ENCODE results near the gene LMBRD2. TPM values are rescaled to one million over a fixed set of nuclear protein-coding genes. Genes with fewer than 3 reads are reported as not detected.

The LMBRD2 gene
- total and polyA plus RNA-seq, 2 experiments from 2014 or later = 7.0 to 14.5 TPM

DNA sequence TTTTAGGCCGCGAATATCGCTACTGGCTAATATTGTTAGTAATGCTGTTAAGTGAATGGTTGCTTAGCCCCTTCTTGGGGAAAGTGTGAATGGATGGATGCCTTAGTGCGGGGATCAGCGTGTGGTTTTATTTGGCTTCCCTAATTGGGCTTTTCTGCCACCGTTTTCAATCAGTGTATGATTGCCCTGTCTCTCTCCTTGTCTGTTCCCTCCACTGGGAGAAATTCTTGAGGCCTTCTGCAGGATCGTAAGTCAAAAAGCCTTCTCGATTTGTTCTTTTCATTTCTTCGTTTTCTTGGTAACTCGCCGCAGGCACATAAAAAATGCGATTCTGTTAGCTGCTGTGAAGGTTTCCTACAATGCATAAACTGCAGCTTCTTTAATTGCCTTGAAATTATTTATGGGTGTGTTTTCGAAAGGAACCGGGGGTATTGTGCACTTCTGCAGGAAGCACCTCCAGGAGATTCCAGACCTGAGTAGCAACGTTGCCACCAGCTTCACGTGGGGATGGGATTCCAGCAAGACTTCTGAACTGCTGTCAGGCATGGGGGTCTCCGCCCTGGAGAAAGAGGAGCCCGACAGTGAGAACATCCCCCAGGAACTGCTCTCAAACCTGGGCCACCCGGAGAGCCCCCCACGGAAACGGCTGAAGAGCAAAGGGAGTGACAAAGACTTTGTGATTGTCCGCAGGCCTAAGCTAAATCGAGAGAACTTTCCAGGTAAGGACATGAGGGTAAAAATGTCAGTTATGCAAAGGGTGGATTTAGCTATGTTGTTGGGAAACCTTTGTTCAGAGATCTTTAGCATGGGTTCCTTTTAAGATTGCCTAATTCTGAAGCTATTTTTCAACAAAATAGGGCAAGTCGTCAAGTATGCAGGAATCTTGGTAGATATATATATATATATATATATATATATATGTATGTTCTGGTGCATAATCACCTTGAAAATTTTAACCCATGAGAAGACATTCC lies 924 bp upstream of the LMBRD2 start:
- Histone ChIP-seq H2AFZ (peak overlapping the region; percentile 97), H4K20me1 (ENCODE audit: insufficient read depth) (no peaks in the 10 kb centered on the region), H3K79me2 (ENCODE audit: insufficient read depth) (peaks cover 78% of the 10 kb centered on the region), H3K4me2 (ENCODE audit: unreplicated experiment) (peak overlapping the region; percentile 99), H3K4me3 (peak overlapping the region; percentile 98), H3F3A (ENCODE audit: insufficient read depth) (peaks cover 31% of the 10 kb centered on the region), H3K27me3 (replicated peaks; ENCODE audit: insufficient read depth) (no peaks in the 10 kb centered on the region), H3K36me3 (ENCODE audit: low read depth) (peaks cover 8% of the 10 kb centered on the region; the same call in 1 of the 2 replicates), H3K27ac (peak overlapping the region; percentile 31), H3K4me1 (ENCODE audit: insufficient read depth) (peaks cover 40% of the 10 kb centered on the region), H3K9me2 (ENCODE audit: insufficient read depth) (no peaks in the 10 kb centered on the region), H3K9me3 (ENCODE audit: low read depth) (no peaks in the 10 kb centered on the region), H3K9ac (peak overlapping the region; percentile 83)
- DNase-seq = peak; percentile 48
- WGBS, 2 experiments (ENCODE audit: low coverage in 1 of 2, low lambda C conversion rate in 2 of 2, missing lambda C conversion rate in 2 of 2) = 1% methylated on average over 24 of the region's 24 CpGs
- in situ Hi-C loops (cut with MboI) = no loop called here
- TF ChIP-seq EZH2phosphoT487 (IDR thresholded peaks at IDR 0.05; ENCODE audit: insufficient read depth, low read depth) (no peak), EZH2 (IDR thresholded peaks at IDR 0.05; ENCODE audit: insufficient read depth, poor library complexity, severe bottlenecking) (no peak)

DNA sequence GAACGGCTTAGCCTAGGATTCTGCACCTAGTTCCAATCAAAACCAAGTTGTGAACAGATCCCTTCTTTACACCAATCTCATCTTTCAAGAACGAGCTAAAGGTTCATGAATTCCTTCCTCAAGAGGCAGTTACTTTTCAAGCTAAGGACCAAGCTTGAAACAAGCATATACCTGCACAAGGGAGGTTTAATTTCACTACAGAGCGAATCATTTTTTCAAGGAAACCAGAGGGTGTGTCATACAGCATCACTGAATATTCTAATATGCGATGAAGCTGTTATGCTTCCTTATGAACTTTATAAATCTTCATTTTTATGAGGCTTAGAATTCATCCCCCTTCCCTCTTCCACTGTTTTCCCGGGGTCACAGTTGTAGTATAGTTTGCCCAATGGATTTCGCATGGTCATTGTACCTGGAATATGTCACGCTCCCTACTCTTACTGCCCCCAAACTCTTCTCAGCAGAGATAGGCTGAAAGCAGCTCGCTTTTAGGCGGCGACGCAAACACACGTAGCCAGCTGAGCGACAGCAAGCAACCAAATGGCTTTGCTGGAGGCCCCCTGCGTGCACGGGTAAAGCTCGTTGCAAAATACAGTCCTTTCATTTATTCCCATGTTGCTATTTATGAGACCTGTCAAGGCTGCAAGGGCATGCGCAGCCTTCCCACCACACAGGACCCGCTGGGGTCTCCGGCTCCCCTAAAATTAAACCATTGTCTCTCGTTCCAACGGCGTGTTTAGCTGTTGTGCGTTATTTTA lies 832 bp downstream of the LMBRD2 start:
- H3K27ac ChIP-seq = peak overlapping the region; percentile 28
- H2AFZ ChIP-seq = peak overlapping the region; percentile 97
- H3K4me1 ChIP-seq (ENCODE audit: insufficient read depth) = peaks cover 29% of the 10 kb centered on the region
- H3K9ac ChIP-seq = peak overlapping the region; percentile 83
- peak overlapping the region; percentile 98 for H3K4me3 ChIP-seq
- no peaks in the 10 kb centered on the region for H4K20me1 ChIP-seq (ENCODE audit: insufficient read depth)
- DNase-seq = peak; percentile 83
- 2% methylated on average over 23 of the region's 23 CpGs for WGBS, 2 experiments (ENCODE audit: low coverage in 1 of 2, low lambda C conversion rate in 2 of 2, missing lambda C conversion rate in 2 of 2)
- peak overlapping the region; percentile 97 for H3K4me2 ChIP-seq (ENCODE audit: unreplicated experiment)
- in situ Hi-C loops (cut with MboI) = no loop called here
- no peaks in the 10 kb centered on the region for H3K9me3 ChIP-seq (ENCODE audit: low read depth)
- H3K36me3 ChIP-seq (ENCODE audit: low read depth) = peaks cover 8% of the 10 kb centered on the region; the same call in 1 of the 2 replicates
- no peaks in the 10 kb centered on the region for H3K9me2 ChIP-seq (ENCODE audit: insufficient read depth)
- TF ChIP-seq EZH2 (IDR thresholded peaks at IDR 0.05; ENCODE audit: insufficient read depth, poor library complexity, severe bottlenecking) (no peak), EZH2phosphoT487 (IDR thresholded peaks at IDR 0.05; ENCODE audit: insufficient read depth, low read depth) (no peak)
- H3K79me2 ChIP-seq (ENCODE audit: insufficient read depth) = peaks cover 87% of the 10 kb centered on the region
- H3K27me3 ChIP-seq (replicated peaks; ENCODE audit: insufficient read depth) = no peaks in the 10 kb centered on the region
- peaks cover 17% of the 10 kb centered on the region for H3F3A ChIP-seq (ENCODE audit: insufficient read depth)

DNA sequence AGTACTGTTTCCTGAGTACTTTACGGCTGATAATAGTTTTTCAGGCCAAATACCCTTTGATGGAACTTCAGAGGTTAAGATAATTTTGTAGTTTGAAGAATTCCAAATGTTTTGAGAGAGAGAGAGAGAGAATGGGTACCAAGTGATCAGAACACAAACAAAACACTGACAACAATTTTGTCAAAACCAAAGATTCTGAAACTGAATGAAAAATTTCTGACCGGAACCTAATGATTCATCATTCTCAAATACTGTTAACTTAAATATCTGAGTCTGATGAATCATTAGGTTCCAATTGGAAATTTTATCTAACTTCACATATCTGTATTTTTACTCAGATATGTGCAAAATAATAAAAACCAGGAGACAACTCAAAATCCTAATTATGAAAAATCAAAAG lies 4.0 kb downstream of the LMBRD2 start:
- WGBS, 2 experiments (ENCODE audit: low coverage in 1 of 2, low lambda C conversion rate in 2 of 2, missing lambda C conversion rate in 2 of 2) = 39 to 52% methylated on average over 2 of the region's 2 CpGs
- in situ Hi-C loops (cut with MboI) = no loop called here
- no peaks in the 10 kb centered on the region for H4K20me1 ChIP-seq (ENCODE audit: insufficient read depth)
- H3K4me3 ChIP-seq = 0 out of 2 replicates have a peak overlapping the region, but pooled peaks have one; percentile 23
- peaks cover 82% of the 10 kb centered on the region for H3K79me2 ChIP-seq (ENCODE audit: insufficient read depth)
- H3K36me3 ChIP-seq (ENCODE audit: low read depth) = no peaks in the 10 kb centered on the region
- no peak overlapping the region for H2AFZ ChIP-seq
- H3F3A ChIP-seq (ENCODE audit: insufficient read depth) = peaks cover 6% of the 10 kb centered on the region
- peak overlapping the region; percentile 2 for H3K4me2 ChIP-seq (ENCODE audit: unreplicated experiment)
- H3K27me3 ChIP-seq (replicated peaks; ENCODE audit: insufficient read depth) = no peaks in the 10 kb centered on the region
- TF ChIP-seq EZH2 (IDR thresholded peaks at IDR 0.05; ENCODE audit: insufficient read depth, poor library complexity, severe bottlenecking) (no peak), EZH2phosphoT487 (IDR thresholded peaks at IDR 0.05; ENCODE audit: insufficient read depth, low read depth) (no peak)
- peak overlapping the region; percentile 17; the same call in 1 of the 2 replicates for H3K27ac ChIP-seq
- no peaks in the 10 kb centered on the region for H3K9me2 ChIP-seq (ENCODE audit: insufficient read depth)
- H3K4me1 ChIP-seq (ENCODE audit: insufficient read depth) = peaks cover 13% of the 10 kb centered on the region
- DNase-seq = peak; percentile 53
- no peaks in the 10 kb centered on the region for H3K9me3 ChIP-seq (ENCODE audit: low read depth)
- no peak overlapping the region for H3K9ac ChIP-seq

DNA sequence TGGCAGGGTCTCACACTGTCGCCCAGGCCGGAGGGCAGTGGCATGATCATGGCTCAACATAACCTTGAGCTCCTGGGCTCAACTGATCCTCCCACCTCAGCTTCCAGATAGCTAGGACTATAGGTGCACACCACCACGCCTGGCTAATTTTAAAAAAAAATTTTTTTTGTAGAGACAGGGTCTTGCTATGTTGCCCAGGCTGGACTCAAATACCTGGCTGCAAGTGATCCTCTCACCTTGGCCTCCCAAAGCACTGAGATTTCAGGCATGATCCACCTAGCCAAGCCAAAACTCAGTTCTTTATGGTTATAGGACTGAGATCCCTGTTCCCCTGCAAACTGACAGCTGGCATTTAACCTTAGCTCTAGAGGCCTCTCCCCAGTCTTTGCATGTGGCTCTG lies 5.3 kb downstream of the LMBRD2 start:
- no peak overlapping the region for H3K4me3 ChIP-seq
- H3K9me2 ChIP-seq (ENCODE audit: insufficient read depth) = no peaks in the 10 kb centered on the region
- in situ Hi-C loops (cut with MboI) = no loop called here
- no peak overlapping the region for H3K9ac ChIP-seq
- no peak for DNase-seq
- no peaks in the 10 kb centered on the region for H3K9me3 ChIP-seq (ENCODE audit: low read depth)
- no peak overlapping the region for H3K27ac ChIP-seq
- no peak overlapping the region for H2AFZ ChIP-seq
- peaks cover 13% of the 10 kb centered on the region for H3K4me1 ChIP-seq (ENCODE audit: insufficient read depth)
- WGBS, 2 experiments (ENCODE audit: low coverage in 1 of 2, low lambda C conversion rate in 2 of 2, missing lambda C conversion rate in 2 of 2) = 73 to 77% methylated on average over 3 of the region's 3 CpGs
- no peak overlapping the region for H3K4me2 ChIP-seq (ENCODE audit: unreplicated experiment)
- no peaks in the 10 kb centered on the region for H3K27me3 ChIP-seq (replicated peaks; ENCODE audit: insufficient read depth)
- no peaks in the 10 kb centered on the region; the same call in 1 of the 2 replicates for H3F3A ChIP-seq (ENCODE audit: insufficient read depth)
- H4K20me1 ChIP-seq (ENCODE audit: insufficient read depth) = no peaks in the 10 kb centered on the region
- H3K79me2 ChIP-seq (ENCODE audit: insufficient read depth) = peaks cover 72% of the 10 kb centered on the region
- 0 out of 2 replicates have a peak, but pooled peaks cover 10% of the 10 kb centered on the region for H3K36me3 ChIP-seq (ENCODE audit: low read depth)
- no peak for TF ChIP-seq EZH2phosphoT487 (IDR thresholded peaks at IDR 0.05; ENCODE audit: insufficient read depth, low read depth)
- TF ChIP-seq EZH2 (IDR thresholded peaks at IDR 0.05; ENCODE audit: insufficient read depth, poor library complexity, severe bottlenecking) = no peak

All from GM23248 (cell line).